ENCODE results near the gene UBXN10. TPM values are rescaled to one million over a fixed set of nuclear protein-coding genes. Genes with fewer than 3 reads are reported as not detected.

UBXN10 gene
- total and polyA plus RNA-seq, 2 donors (not counting 3 experiments of a cell fraction or from before 2014, with no cell fraction given): not detected

- BruUV-seq (replicated peaks): no TSS peak
- dilution Hi-C loops (cut with MboI; ENCODE audit: extremely low pct_ligation_motif_present, low sequenced_read_pairs) (no loop called here), intact Hi-C loops (cut with micrococcal nuclease) (no loop called here)
- H3K4me1 ChIP-seq (ENCODE audit: control insufficient read depth, extremely low read depth, insufficient read depth, low read length): no peaks in the 10 kb centered on the region
- H3K27ac ChIP-seq (ENCODE audit: insufficient read depth, low read depth, low read length): no peak overlapping the region
- no peaks in the 10 kb centered on the region for H4K20me1 ChIP-seq (replicated peaks; ENCODE audit: control insufficient read depth, extremely low read depth, insufficient read depth, low read length)
- H3K4me2 ChIP-seq (ENCODE audit: insufficient read depth, low read length): no peak overlapping the region
- POLR2A ChIA-PET: no interaction called here
- CTCF ChIA-PET: interaction anchor here (1.1 to 5.3 kb wide), 4 partner anchors 13 to 276 kb away, joined by 5 to 85 read pairs (median 38); no protein-coding TSS in a partner anchor
- no peaks in the 10 kb centered on the region for H3K9me3 ChIP-seq (replicated peaks; ENCODE audit: control insufficient read depth, insufficient read depth, low read length)
- H3K36me3 ChIP-seq (ENCODE audit: control insufficient read depth in 2 of 2, extremely low read depth in 1 of 2, insufficient read depth in 2 of 2, low read length in 2 of 2): no peaks in the 10 kb centered on the region
- FAIRE-seq: no peak
- TF ChIP-seq GATA2 (IDR thresholded peaks at IDR 0.05; ENCODE audit: insufficient read depth, insufficient read length, low read depth, low read length): no peak
- TF ChIP-seq JUN (IDR thresholded peaks at IDR 0.05; ENCODE audit: borderline replicate concordance, insufficient read depth, insufficient read length, low read depth): no peak
- no peak for TF ChIP-seq FOS (IDR thresholded peaks at IDR 0.05; ENCODE audit: borderline replicate concordance, insufficient read depth, low read length)
- TF ChIP-seq MAX (IDR thresholded peaks at IDR 0.05; ENCODE audit: insufficient read depth, insufficient read length): no peak
- TF ChIP-seq MYC (IDR thresholded peaks at IDR 0.05; ENCODE audit: low read depth, low read length): no peak
- TF ChIP-seq, protein P1, sequence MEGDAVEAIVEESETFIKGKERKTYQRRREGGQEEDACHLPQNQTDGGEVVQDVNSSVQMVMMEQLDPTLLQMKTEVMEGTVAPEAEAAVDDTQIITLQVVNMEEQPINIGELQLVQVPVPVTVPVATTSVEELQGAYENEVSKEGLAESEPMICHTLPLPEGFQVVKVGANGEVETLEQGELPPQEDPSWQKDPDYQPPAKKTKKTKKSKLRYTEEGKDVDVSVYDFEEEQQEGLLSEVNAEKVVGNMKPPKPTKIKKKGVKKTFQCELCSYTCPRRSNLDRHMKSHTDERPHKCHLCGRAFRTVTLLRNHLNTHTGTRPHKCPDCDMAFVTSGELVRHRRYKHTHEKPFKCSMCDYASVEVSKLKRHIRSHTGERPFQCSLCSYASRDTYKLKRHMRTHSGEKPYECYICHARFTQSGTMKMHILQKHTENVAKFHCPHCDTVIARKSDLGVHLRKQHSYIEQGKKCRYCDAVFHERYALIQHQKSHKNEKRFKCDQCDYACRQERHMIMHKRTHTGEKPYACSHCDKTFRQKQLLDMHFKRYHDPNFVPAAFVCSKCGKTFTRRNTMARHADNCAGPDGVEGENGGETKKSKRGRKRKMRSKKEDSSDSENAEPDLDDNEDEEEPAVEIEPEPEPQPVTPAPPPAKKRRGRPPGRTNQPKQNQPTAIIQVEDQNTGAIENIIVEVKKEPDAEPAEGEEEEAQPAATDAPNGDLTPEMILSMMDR (IDR thresholded peaks at IDR 0.05; ENCODE audit: extremely low read depth in 1 of 2, insufficient read depth in 1 of 2, low read depth in 1 of 2, low read length in 2 of 2): no peak
- no peak for TF ChIP-seq EZH2 (IDR thresholded peaks at IDR 0.05; ENCODE audit: borderline replicate concordance, low read depth, low read length, severe bottlenecking)
- TF ChIP-seq POLR2A (IDR thresholded peaks at IDR 0.05; ENCODE audit: low read depth, low read length): no peak
- TF ChIP-seq POLR2AphosphoS5 (IDR thresholded peaks at IDR 0.05; ENCODE audit: insufficient read depth, low read depth, low read length): no peak
- no peak for DNase-seq (ENCODE audit: low read depth, low spot score)
- no peak overlapping the region for H2AFZ ChIP-seq (ENCODE audit: low read depth, low read length)
- no peaks in the 10 kb centered on the region for H3K9me1 ChIP-seq (replicated peaks; ENCODE audit: control insufficient read depth, extremely low read depth, insufficient read depth, low read length)
- no peaks in the 10 kb centered on the region for H3K79me2 ChIP-seq (ENCODE audit: control insufficient read depth, insufficient read depth, low read length)
- peaks cover 2 to 11% of the 10 kb centered on the region in 2 experiments for H3K27me3 ChIP-seq (ENCODE audit: control insufficient read depth in 2 of 2, insufficient read depth in 2 of 2, low read length in 2 of 2)
- H3K4me3 ChIP-seq (replicated peaks in 1 of 3; ENCODE audit: insufficient read depth in 1 of 3, low read depth in 1 of 3, low read length in 3 of 3): no peak overlapping the region
- no peak overlapping the region for H3K9ac ChIP-seq (replicated peaks; ENCODE audit: extremely low read depth, insufficient read depth, low read length)
These were observed 6.5 kb downstream of the UBXN10 start for GRCh38 chr1:20192364-20192763.

Data from endothelial cell of umbilical vein (primary cell).